Glomerular endothelial cell (primary cell): ENCODE measurements around the gene PI4K2B. TPM values are rescaled to one million over a fixed set of nuclear protein-coding genes. Genes with fewer than 3 reads are reported as not detected.
"Not testable (repeated sequence)": the region's sequence is repeated elsewhere in the genome, so short reads cannot be mapped to it uniquely, and the experiment has no call there.

Experiments
- DNase-seq: peaks from one replicate; pipeline ENCODE4 v3.0.0-alpha.2; 2011; ENCODE audit warnings: low read depth, low spot score; ENCODE audit errors: extremely low read depth
- total RNA-seq: library from RNA; depleted of rRNA; stranded (reverse); fragments of >200 nt; gene quantifications from 2 replicates; pipeline ENCODE4 v1.2.3, GENCODE V29; 2015

The PI4K2B gene
- 14.7 and 18.1 TPM in 2 replicates for total RNA-seq

GRCh38 chr4:25233737-25234389 is at the start of gene PI4K2B:
PI4K2B (plus strand) TSS chr4:25234033; CDS start chr4:25234164, 131 bp downstream.
- DNase-seq = no peak

DNA sequence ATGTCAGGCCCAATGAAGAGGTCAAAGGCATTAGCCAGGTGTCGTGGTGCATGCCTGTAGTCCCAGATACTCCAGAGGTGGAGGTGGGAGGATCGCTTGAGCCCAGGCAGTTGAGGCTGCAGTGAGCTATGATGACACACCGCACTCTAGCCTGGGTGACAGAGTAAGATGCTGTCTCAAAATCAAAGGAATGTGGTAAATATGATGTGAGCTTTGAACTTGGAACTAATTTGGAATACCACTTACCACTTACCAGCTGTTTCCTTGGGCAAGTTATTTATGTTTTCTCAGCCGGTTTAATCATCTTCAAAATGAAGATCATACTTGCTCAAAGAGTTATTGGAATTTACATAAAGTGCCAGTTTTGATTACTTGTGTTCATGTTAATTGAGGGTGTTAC is 49.8 kb upstream of the PI4K2B start:
- DNase-seq = no peak

DNA sequence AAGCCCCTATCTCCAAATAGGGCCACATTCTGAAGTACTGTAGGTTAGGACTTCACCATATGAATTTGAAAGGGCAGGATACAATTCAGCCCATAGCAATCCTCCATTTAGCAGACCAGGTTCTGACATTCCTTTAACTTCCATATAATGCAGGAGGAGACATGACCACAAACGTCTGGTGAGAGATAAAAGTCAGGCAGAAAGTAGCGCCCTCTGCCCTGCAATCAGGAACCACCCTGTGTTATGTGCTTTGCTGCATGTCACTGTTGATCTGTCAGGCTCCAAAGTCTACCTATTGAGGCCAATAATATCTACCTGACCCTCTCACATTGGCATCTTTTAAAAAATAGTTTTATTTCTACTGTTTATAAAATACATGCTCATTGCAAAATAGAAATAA is 43.4 kb upstream of the PI4K2B start:
- no peak for DNase-seq

- no peak for DNase-seq
Measured at GRCh38 chr4:25198713-25199112, 35.1 kb upstream of the PI4K2B start.

DNA sequence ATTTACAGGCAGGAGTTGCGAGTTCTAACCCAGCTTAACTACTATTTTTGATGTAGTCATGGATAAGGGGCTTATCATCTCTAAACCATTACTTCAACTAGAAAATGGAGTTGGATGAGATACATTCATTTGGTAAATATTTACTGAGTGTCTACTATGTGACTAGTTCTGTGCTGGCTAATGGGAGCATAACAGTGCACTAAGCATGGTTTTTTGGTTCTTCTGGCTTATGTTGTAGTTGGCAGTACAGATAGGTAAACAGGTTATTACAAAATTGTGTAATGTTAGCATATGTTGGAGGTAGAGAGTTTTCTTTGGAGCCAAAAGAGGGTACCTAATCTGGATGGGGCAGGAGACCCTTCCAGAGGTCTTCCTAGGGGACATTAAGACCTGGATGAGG is 25.8 kb upstream of the PI4K2B start:
- no peak for DNase-seq

DNA sequence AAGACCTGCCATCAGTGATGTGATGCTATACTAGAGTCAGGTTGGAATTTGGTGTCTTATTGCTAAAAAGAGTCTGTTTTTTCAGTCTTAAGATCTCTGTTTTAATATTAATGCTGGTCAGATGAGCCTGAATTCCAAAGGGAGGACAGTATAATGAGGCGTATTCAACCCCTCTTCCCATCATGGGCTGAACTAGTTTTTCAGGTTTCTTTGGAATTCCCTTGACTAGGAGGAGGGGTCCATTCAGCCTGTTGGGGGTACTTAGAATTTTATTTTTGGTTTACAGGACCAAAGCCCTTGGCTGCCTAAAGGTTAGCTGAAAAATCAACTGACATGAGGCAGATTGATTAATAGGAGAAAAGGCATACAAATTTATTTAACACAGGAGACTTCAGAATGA is 24.1 kb upstream of the PI4K2B start:
- DNase-seq = no peak

- no peak for DNase-seq
Measured at GRCh38 chr4:25211721-25212120, 22.1 kb upstream of the PI4K2B start.

DNA sequence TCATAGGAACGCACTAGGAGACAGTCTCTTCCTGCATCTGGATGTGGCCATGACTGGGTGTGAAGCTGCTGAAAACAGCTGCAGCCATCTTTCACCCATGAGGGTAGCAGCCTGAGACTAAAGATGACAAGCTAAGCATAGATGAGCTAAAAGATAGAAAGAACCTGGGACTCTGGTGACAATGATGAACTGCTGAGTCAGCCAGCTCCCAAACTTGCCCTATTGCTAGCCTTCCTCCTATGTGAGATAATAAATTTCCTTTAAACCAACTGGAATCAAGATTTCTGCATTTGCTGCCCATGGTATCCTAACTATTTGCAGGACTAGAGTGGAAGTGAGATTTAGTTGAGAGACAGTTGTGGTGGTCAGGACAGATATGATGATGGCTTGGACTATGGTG is 21.0 kb upstream of the PI4K2B start:
- DNase-seq = no peak

DNA sequence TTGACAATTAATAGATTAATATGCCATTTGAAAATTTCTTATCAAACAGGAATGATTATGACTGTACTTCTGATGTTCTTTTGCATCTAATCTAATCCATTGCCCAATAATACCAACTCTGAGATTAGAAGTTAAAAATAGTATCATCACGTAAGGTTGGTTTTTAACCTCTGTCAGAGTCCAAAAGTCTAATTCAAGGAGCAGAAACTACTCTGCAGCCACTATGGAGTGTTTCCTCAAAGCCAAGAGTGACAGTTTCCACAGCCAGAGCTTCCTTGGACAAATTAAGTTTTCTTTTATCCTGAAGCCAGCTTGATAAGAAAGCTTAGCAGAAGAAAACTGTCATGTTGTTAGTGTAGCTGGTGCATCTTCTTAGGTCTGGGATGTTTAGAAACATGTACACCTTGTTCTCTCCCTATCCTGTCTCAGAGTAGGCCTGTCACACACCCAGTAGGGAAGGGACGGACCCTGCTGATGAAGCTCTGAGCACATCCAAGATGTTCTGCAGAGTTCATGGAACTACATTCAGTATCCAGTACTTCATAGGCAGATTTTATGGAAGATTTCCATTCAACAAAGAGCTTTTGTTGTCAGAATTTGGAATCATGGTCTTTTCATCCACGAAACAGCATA is 20.4 kb upstream of the PI4K2B start:
- DNase-seq = no peak

- DNase-seq = not testable (repeated sequence)
Measured at GRCh38 chr4:25214750-25215149, 19.1 kb upstream of the PI4K2B start.

DNA sequence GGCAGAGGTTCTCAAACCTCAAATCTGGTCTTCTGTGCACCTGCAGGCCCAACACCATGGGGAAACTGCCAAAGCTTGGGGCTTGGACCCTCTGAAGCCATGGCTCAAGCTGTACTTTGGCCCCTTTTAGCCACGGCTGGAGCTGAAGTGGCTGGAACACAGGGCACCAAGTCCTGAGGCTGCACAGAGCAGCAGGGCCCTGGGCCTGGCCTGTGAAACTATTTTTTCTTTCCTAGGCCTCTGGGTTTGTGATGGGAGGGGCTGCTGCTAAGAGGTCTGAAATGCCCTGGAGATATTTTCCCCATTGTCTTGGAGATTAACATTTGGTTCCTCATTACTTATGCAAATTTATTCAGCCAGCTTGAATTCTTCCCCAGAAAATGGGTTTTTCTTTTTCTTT is 18.3 kb upstream of the PI4K2B start:
- no peak for DNase-seq

- DNase-seq = no peak
Measured at GRCh38 chr4:25221377-25221776, 12.5 kb upstream of the PI4K2B start.

GRCh38 chr4:25223802-25224375 is 9.9 kb upstream of the PI4K2B start:
- DNase-seq = no peak

GRCh38 chr4:25229804-25230203 is 4.0 kb upstream of the PI4K2B start:
- no peak for DNase-seq

GRCh38 chr4:25233194-25233593 is 639 bp upstream of the PI4K2B start:
- DNase-seq = no peak

- peak; percentile 77 for DNase-seq
Measured at GRCh38 chr4:25234390-25235370, 847 bp downstream of the PI4K2B start.

DNA sequence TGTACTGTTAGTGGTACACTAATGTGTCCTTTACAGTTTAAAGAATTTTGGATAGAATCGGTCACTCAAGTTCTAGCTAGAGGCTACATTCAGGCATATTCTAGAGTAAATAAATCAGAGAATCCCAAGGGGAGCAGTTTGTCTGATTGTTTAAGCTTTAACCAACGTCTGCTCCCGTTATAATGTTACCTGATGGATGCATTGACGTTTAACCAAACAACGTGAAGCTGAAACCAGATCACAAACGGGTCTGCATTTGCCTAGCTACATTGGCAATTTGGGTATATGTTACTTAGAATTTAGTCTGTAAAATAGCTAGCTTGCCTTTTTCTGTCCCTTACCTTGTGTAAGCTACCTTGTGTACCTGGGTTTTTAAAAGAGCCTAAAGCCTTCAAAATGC is 1.6 kb downstream of the PI4K2B start:
- no peak for DNase-seq

GRCh38 chr4:25236030-25236429 is 2.2 kb downstream of the PI4K2B start:
- not testable (repeated sequence) for DNase-seq

DNA sequence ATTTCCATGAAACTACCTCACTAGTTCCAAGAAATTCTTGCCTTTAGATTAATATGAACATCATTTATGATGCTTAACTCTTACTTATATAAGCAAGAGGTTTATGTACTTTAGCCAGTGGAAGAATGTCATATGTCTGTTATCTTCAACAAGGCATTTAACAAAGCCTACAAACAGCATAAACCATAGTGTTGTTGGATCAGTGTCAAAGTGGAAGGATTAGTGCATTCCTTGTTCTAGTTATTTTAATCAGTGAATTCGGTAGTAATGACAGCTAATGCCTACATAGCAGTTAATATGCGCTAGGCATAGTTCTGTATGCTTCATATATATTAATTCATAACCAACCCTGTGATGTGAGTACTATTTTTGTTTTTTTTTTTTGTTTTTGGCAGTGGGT is 3.1 kb downstream of the PI4K2B start:
- DNase-seq = no peak

GRCh38 chr4:25238052-25238451 is 4.2 kb downstream of the PI4K2B start:
- DNase-seq = no peak

- DNase-seq = not testable (repeated sequence)
Measured at GRCh38 chr4:25239528-25239927, 5.7 kb downstream of the PI4K2B start.
